HG03354 (cell line): ENCODE measurements around the gene GPC6.

Experiments used
- ATAC-seq: cut with Tn5 transposase; IDR thresholded peaks from one replicate; pipeline ENCODE4 v1.9.1; 2021; ENCODE audit warnings: mild to moderate bottlenecking; ENCODE audit not compliant: unreplicated experiment, poor library complexity, severe bottlenecking

Gene GPC6

DNA sequence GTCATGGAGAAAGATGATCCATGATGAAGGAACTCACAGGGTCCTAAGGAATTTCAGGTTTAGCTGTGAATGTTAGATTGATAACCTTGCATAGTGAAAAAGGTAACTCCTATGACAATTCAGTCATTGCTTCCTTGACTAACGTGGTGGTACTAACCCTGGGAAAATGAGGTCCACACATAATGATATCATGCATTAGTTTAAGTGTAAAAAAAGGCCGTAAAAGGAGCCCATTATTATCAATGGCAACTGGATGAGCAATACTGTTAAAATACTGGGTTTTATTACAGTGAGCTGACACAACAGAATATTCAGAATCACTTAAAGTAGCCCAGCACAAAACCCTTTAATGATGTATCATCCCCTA lies 737.5 kb downstream of the GPC6 start:
- ATAC-seq: no peak

DNA sequence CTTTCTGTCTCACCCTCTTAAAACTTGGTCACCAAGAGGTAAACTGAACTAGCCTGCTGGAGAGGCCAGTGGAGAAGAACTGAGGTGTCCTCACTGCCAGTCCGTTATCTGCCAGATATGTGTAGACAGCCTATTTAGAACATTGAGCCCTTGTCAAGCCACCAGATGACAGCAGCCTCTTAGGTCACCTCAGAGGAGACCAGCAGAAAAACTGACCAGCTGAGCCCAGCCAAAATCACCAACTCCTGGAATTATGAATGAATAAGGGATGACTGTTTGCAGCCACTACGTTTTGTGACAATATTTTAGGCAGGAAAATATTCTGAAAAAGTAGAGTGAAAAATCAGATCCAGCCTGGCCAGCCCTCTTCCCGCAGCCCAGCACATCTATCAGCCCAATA lies 739.0 kb downstream of the GPC6 start:
- no peak for ATAC-seq

DNA sequence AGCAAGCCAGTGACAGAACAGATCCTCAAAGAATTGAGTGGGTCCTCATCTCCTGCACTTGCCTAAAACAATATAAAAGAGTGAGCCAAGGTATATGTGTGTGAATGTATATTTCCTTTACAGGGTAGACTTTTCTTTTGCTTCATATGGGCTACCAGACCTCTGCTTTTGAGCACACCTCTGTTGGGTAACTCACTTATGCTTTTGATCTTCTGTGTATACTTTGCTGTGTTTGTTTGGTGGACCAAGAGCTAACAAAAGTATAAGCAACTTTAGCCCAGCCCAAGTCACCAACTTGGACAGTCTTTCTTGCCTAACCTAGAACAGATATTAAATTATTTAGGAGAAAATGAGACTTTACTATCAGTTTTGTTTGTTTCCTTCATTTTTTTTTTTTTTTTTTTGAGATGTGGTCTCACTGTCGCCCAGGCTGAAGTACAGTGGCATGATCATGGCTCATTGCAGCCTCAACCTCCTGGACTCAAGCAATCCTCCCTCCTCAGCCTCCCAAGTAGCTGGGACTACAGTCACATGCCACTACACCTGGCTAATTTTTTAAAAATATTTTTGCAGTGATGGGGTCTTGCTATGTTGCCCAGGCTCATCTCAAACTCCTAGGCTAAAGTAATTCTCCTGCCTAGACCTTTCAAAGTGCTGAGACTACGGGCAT lies 739.8 kb downstream of the GPC6 start:
- no peak for ATAC-seq

DNA sequence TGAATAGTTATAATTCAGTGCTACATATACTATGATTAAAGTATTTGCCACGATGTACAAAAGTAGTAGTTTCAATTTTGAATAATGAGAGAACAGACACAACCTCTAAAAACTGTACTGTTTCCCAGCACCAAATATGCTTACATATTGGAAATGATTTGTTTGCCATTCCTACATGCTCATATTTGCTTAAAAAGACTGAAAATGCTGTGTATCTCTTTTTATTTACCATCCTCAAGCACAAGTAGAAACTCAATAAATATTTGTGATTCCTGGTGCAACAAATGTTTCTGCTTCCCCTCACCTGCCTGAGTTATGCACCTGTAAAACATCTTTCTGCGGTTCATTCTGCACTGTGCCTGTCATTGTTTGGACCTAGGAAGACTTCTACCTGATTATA lies 740.7 kb downstream of the GPC6 start:
- no peak for ATAC-seq

DNA sequence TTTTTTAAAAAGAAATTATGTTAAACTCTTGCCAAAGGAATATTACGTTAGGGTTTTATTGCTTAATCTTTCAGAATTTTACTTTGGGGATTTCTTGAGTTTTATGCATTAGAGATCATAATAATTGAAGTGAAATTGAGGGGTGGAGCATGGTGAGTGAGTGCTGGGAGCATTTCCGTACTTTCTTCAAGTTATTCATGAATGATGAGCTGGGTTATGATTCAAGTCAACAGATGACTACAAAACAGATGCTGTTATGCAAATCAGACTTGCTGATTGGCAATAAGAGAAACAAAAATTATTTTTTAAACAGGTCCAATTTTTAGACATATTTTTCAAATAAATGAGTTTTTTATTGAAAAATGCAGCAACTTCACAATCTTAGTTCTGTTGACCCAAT lies 748.6 kb downstream of the GPC6 start:
- no peak for ATAC-seq

DNA sequence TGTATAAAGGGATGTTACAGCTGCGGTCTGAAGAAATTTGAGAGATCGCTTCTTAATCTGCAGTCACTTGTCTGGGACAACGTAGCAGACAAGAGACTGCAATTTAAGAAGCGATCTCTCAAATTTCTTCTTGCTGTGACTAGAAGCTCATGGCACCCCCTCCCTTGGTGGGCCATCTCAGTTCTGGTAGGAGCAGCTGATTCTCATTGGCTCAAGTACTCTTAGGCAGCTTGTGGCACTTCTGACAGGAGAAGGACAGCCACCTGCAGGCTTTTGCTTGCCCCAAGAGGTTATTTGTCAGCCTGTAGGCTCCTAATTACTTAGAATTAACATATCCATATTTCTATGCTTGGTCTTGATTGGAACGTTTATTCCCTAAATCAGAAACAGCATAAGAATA lies 749.9 kb downstream of the GPC6 start:
- no peak for ATAC-seq

DNA sequence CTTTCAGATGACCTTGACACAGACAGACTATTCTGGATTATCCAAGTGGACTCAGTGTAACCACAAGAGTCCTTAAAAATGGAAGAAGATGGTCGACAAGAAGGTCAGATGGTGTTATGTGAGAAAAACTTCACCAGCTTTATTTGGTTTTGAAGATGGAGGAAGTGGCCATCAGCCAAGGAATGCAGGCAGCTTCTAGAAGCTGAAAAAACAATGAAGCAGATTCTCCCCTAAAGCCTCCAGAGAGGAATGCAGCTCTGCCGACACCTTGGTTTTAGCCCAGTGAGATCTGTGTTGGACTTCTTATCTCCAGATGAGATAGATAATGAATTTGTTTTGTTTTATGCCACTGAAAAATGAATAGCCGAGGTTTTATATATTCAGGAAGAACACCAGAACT lies 751.4 kb downstream of the GPC6 start:
- no peak for ATAC-seq

DNA sequence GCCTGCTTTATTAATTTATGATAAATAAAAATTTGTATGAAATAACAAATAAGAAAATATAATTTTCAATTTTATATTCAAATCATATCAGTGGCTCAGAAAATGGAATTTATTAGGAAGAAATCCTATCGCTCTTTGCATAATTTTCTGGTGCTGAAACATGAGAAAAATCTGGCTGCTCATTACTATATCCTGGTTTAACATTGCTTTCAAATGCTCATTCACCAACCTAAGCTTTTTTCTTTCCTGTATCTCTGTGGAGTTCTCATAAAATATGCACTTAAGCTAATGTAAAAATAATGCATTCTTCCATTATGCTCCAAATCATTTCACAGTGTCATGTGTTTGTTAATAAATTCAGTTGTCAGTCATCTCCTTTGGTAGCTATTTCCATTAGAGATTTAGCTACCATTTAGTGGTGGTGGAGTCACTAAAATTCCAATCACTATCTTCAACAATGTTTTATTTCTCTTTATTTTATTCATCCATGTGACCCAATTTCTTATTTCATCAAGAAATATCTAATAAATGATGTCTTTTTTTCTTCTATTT lies 754.9 kb downstream of the GPC6 start:
- no peak for ATAC-seq

DNA sequence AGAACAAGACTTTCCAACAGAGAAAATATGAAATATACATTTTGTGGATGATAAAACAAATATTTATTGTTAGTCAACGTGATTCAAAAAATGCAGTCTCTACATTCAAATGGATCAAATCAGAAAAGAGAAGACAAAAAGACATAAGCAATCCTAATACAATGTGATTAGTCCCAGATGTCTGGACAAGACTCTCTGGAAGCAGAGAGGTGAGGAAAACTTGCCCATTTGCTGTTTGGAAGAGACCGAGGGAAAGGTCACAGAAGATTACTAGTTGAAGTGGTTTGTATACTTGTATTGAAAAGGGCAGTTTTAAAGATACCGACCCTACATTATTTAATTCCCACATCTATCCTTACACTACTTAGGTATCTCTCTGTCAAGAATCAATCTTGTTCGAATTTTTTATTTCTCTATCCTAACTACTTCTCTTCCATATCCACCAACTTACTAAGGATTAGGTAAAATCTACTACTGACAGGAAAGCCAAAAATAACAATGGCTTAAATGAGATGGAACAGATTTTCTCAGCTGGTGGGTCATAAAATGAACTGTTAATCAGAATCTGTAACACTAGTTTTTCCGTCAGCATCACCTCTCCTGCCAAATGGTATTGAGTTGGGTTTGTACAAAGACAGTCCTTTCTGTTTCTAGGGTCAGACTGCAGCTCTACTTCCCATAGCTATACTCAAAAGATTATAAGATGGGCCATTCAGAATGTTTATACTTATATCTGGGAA lies 755.7 kb downstream of the GPC6 start:
- ATAC-seq: no peak

DNA sequence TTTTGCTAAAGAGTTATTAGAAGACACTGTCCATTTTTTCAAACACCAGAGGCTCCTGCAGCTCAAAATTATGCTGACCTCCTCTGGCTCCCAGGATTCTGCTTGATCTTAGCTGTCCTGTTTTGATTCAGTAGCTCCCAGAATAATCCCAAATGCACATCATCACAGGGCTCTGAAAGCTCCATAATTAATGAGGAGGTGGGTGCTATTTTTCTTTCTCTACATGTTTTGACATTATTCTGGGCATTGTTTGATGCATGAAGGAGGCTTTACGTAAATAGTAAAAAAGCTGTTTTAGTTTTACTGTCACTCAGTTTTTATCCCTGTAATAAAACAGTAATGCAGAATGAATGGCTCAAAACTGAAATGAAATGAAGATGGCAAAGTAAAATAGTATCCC lies 757.4 kb downstream of the GPC6 start:
- ATAC-seq: no peak

DNA sequence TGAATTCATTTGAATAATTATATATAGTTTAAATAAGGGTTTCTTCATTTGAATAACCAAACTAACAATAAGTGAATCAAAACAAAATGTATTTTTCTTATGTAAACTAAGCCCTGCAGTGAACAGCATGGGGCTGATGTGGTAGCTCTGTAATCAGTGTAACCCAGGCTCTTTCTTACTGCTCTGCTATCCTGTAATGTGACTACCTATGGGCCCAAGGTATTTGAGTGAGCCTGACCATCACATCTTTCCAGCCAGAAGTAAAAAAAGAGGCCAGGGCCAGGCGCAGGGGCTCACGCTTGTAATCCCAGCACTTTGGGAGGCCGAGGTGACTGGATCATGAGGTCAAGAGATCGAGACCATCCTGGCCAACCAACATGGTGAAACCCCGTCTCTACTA lies 758.3 kb downstream of the GPC6 start:
- ATAC-seq: no peak

DNA sequence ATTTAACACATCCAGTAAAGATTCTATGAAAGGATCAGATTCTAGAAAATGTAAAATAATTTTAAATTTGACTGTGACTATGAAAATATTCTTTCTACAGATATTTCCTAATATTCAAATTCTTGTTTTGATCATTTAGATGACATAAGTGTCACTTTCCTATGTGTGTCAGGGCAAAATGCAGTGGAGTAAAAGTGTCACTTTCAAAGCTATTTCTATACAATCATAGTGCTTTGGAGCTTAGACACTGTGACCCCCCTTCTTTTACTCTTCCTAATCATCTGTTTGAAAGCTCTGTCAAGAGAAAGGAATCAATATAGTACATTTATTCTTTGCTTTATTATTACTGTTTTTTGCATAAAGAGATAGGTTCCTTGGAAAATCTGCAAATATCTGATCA lies 760.9 kb downstream of the GPC6 start:
- no peak for ATAC-seq

DNA sequence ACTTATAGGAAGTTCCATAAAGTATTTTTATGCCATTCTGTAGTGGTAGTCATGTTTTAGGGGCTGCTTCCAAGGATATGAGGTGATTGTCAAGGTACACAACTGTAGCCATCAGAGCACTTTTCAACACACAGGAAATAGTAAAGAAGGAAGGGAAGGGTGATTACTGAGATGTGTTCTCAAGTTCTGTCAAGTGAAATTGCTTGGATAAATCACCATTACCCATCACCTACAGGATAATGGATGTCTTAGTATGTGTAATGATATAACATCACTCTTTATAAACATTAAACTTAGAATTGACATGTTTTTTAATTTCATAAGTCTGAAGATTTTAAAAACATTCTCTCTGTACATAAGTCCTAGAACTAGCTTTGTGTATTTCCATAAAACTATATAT lies 765.0 kb downstream of the GPC6 start:
- ATAC-seq: no peak

DNA sequence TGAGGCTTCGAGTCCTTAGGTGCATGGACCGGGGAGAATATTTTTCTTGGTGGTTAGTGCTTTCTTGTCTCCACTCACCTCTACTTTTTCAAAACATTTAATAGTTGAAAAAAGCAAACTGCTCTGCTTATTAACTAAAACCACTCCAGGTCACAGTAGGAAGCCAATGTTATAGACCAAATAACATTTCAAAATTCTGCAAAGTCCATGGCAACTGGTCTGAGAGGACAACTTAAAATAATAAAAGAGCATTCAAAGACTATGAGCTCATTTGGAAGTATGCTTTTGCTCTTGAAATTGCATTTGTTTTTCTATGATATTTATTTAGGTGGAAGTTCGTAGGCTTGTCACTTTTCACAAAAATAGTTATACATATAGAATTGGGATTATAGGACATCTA lies 769.9 kb downstream of the GPC6 start:
- no peak for ATAC-seq

DNA sequence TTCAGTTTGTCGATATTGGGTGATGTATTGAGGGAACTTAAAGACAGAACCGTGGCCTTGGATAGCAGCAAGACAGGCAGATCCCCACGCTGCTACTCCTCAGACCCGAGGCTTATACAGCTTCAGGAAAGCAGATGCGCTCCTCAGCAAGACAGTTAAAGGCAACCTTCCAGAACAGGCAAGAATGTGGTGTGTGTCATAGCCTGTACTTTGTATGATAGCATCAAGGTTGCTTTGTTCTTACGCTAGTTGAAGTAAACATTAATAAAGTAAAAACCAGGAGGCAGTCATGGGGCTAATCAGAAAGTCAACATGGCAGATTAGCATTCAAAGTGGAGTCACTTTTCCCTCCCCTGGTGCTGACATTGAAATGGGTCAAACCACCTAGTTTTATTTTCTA lies 779.7 kb downstream of the GPC6 start:
- ATAC-seq: no peak

DNA sequence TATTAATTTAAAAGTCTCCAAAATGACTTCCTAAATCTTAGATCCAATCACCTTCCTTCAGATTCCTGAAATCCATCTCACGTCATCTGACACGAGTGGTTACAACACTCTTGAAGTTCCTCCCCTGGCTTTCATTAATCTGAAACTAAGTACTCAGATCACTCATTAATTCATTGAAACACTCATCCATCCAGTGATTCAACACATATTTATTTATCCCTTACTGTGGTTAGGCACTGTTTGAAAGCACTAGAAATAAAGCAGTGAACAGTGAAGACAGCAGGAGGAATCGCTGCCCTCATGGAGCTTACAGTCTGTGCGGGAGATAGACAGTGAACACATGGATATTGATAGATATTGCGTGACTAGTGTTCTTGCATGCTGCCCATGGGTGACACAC lies 780.5 kb downstream of the GPC6 start:
- ATAC-seq: no peak

DNA sequence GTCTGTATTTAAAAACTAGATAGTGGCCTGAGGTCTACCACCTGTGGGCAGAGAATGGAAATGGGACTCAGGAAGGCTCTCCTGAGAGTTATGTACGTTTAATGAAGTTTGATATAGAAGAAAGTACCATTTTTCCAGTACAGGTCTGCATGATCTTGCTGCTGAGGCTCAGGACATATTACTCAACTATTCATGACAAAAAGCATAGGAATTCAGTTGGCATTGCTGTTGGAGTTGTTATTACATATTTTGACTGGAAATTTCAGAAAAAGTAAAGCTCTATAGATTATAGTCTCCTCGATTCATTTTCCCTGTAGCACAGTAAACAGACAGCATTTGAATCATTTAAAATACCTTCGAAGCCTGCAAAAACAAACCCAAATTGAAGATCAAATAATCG lies 783.1 kb downstream of the GPC6 start:
- ATAC-seq: no peak

DNA sequence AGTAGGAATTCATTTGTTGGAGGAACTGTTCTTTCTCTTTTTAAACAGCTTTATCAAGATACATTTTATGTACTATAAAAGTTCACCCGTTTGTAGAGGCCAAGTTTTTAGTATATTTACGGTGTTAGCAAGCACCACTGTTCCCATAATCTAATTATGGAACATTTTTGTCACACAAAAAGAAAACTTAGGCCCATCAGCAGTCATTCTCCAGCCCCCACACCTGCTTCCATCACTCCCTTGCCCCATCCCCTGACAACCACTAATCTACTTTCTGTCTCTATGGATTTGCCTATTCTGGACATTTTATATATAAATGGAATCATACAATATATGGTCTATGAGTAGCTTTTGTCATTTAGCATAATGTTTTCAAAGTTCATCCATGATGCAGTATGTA lies 787.9 kb downstream of the GPC6 start:
- no peak for ATAC-seq

DNA sequence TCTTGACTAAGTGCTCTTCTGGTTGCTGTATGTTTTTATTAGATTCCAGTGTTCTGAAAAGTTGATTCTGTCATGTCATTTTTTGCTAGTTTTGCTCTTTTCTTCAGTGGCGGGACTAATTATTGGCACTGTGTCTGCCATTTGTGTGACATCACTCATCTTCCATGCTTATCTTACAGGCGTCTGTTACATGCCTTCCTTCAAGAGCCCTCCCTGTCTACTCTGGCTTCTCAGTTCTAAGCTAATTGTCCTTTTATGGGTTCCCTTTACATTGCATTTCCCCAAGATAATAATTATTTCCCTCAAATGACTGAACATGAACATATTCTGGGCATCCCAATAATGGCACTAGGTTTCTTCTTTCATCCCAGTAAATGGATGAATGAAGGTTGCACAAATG lies 793.8 kb downstream of the GPC6 start:
- ATAC-seq: no peak

DNA sequence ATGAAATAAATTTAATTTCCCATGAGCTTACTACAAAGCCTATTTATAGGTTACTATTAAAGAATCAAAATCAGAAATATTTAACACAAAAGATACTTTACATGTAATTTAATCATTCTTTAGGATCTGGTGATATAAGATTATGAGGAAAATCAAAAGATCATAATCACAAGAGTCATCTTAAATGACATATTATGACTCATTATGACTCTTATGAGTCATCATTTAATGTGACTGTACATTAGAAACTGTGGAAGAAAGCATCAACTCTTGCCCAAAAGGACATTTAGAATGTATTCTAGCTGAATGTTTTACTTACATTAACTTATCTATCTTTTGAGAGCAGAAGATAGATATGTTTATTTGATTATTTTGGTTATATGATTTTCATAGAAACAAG lies 794.2 kb downstream of the GPC6 start:
- no peak for ATAC-seq

DNA sequence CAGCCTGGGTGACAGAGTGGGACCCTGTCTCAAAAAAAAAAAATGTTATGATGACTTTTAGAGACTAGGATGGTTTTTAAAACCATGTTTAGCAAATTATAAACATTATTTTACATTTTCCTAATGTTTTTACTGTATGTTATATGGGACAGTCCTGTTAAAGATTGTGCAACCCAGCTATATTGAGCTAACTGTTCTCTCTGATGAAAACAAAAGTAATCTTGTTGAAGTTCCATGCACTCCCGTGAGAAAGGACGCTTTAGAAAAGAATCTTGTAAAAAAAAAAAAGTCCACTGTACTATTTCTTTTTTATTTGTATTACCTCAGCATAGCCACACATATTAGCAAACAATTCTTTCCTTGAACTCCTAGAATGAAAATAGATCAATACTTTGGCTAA lies 801.6 kb downstream of the GPC6 start:
- ATAC-seq: no peak

DNA sequence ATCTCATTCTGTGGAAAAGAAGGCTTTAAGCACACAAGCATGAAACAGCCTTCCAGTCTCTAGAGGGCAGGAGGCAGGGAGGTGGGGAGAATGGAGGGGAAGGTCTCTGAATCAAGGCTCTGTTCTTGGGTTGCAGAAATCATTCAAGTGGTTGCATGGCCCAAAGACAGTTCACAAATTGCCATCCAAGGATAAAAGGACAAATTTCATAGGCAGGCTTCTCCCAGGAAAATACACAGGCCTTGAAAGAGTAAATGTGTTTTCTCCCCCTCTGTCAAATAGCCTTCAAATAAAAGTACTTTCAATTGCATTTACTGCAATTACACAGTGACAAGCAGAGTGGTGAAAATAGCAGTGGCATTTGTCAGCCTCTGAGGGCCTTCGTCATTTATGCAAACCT lies 802.0 kb downstream of the GPC6 start:
- ATAC-seq: no peak
